H1 (cell line): ENCODE data around the gene SELENOS.

Experiments used
- CHD2 ChIP-seq: IDR thresholded peaks from 2 replicates; pipeline ENCODE4 v1.6.1; 2012; ENCODE audit warnings: low read length, improper control_type of control experiment
- CTCF ChIP-seq, 3 experiments: IDR thresholded peaks; 1 replicate in 2 of 3; 2 replicates in 1 of 3; pipeline versions ENCODE4 v1.5.1 to v1.6.1; 2011; ENCODE audit warnings: low read length in 3 of 3, mild to moderate bottlenecking in 3 of 3, inconsistent platforms in 2 of 3, low read depth in 1 of 3, moderate library complexity in 1 of 3; ENCODE audit not compliant: insufficient read depth in 1 of 3; ENCODE audit errors: control extremely low read depth in 1 of 3
- JUN ChIP-seq: IDR thresholded peaks from 2 replicates; pipeline ENCODE4 v1.6.1; 2011; ENCODE audit warnings: low read depth, mild to moderate bottlenecking, improper control_type of control experiment, low read length
- POLR2A ChIP-seq, 2 experiments: IDR thresholded peaks; 1 replicate in 1 of 2; 2 replicates in 1 of 2; pipeline ENCODE4 v1.6.1; 2011; ENCODE audit warnings: low read depth in 2 of 2, low read length in 2 of 2, mild to moderate bottlenecking in 2 of 2; ENCODE audit errors: control extremely low read depth in 1 of 2
- TBP ChIP-seq: IDR thresholded peaks from 2 replicates; pipeline ENCODE4 v1.6.1; 2011; ENCODE audit warnings: low read depth, low read length, improper control_type of control experiment

- TF ChIP-seq CTCF (IDR thresholded peaks at IDR 0.05; ENCODE audit: control extremely low read depth in 1 of 3, insufficient read depth in 1 of 3, low read depth in 1 of 3, low read length in 3 of 3) = no peak
- no peak for TF ChIP-seq POLR2A (IDR thresholded peaks at IDR 0.05; ENCODE audit: control extremely low read depth in 1 of 2, low read depth in 2 of 2, low read length in 2 of 2)
- TF ChIP-seq TBP = no peak
- TF ChIP-seq CHD2 = no peak
- no peak for TF ChIP-seq JUN
These were observed 13.3 kb downstream of the SELENOS start for GRCh38 chr15:101264011-101264410.
